AG04449 (cell line): ENCODE data around the gene GCLC.

ENCODE experiments used
- CTCF ChIA-PET: fragments of 350-600 bp; formaldehyde crosslinking; extraction: SDS; loops from one replicate; lab custom pipeline; 2021; ENCODE audit warnings: antibody characterized with exemption; lab: Yijun Ruan, JAX
- POLR2A ChIA-PET: fragments of 400-600, 350-600 bp; formaldehyde crosslinking; extraction: SDS; loops from one replicate; lab custom pipeline; 2020; ENCODE audit warnings: antibody characterized with exemption, inconsistent platforms; lab: Yijun Ruan, JAX
- DNase-seq: peaks from one replicate; pipeline ENCODE4 v3.0.0-alpha.2; 2010; ENCODE audit warnings: low read depth, low spot score
- H3K4me3 ChIP-seq: 2 replicates; pipeline ENCODE4 v1.5.1; 2011; ENCODE audit warnings: low read depth, mild to moderate bottlenecking, control low read depth, low read length
- CTCF ChIP-seq: IDR thresholded peaks from one replicate; pipeline ENCODE4 v1.5.1; 2011; ENCODE audit warnings: mild to moderate bottlenecking, moderate library complexity, low read length, control low read depth, inconsistent platforms; ENCODE audit not compliant: insufficient read depth; ENCODE audit errors: missing control alignments

GCLC gene

GRCh38 chr6:53492860-53493634 is 51.9 kb downstream of the GCLC start:
- POLR2A ChIA-PET = interaction anchor here (0.7 kb wide), 1 partner anchor 50 kb away, joined by 5 read pairs; no protein-coding TSS in a partner anchor
- peak overlapping the region; percentile 31 for H3K4me3 ChIP-seq
- no peak for DNase-seq
- peak; percentile 35 for TF ChIP-seq CTCF
- CTCF ChIA-PET = interaction anchor here (0.7 to 9.6 kb wide), 66 partner anchors 9 to 499 kb away, joined by 3 to 432 read pairs (median 5); partner anchors contain the start of genes GCLC and LRRC1

GRCh38 chr6:53487080-53487479 is 57.8 kb downstream of the GCLC start:
- H3K4me3 ChIP-seq = no peak overlapping the region
- ChIA-PET CTCF (interaction anchor here (0.7 to 1.9 kb wide), 4 partner anchors 164 to 318 kb away, joined by 3 to 7 read pairs (median 6); no protein-coding TSS in a partner anchor), POLR2A (no interaction called here)
- no peak for TF ChIP-seq CTCF
- DNase-seq = no peak

GRCh38 chr6:53486679-53487078 is 58.2 kb downstream of the GCLC start:
- ChIA-PET POLR2A (no interaction called here), CTCF (interaction anchor here (1.0 to 1.9 kb wide), 2 partner anchors 242 to 318 kb away, joined by 3 to 7 read pairs; no protein-coding TSS in a partner anchor)
- no peak for DNase-seq
- H3K4me3 ChIP-seq = no peak overlapping the region
- TF ChIP-seq CTCF = no peak

- ChIA-PET POLR2A (interaction anchor here (0.5 kb wide), 1 partner anchor 502 kb away, joined by 3 read pairs; no protein-coding TSS in a partner anchor), CTCF (interaction anchor here (0.7 to 10.7 kb wide), 55 partner anchors 9 to 1078 kb away, joined by 3 to 279 read pairs (median 4); no protein-coding TSS in a partner anchor)
- TF ChIP-seq CTCF = peak; percentile 66
- DNase-seq = no peak
- no peak overlapping the region for H3K4me3 ChIP-seq
Measured at GRCh38 chr6:53484476-53485280, 60.2 kb downstream of the GCLC start.

- TF ChIP-seq CTCF = no peak
- no peak overlapping the region for H3K4me3 ChIP-seq
- no peak for DNase-seq
- ChIA-PET CTCF (interaction anchor here (0.6 to 10.7 kb wide), 53 partner anchors 10 to 1077 kb away, joined by 3 to 279 read pairs (median 4); no protein-coding TSS in a partner anchor), POLR2A (interaction anchor here (0.6 kb wide), 1 partner anchor 159 kb away, joined by 5 read pairs; no protein-coding TSS in a partner anchor)
Measured at GRCh38 chr6:53483423-53484353, 61.2 kb downstream of the GCLC start.
